ENCODE results near the gene RAB4A.

- TF ChIP-seq POLR2A (IDR thresholded peaks at IDR 0.05), result no peak
- no peak for TF ChIP-seq CTCF (IDR thresholded peaks at IDR 0.05)
Measured at GRCh38 chr1:229234870-229235472, 35.9 kb upstream of the RAB4A start.

All from uterus (tissue), 2 donors.